K562 (cell line): ENCODE results near the gene AIF1. TPM values are rescaled to one million over a fixed set of nuclear protein-coding genes. Genes with fewer than 3 reads are reported as not detected.

ENCODE experiments used
- AFF1 ChIP-seq, 2 experiments: fragments of 450-650 bp; IDR thresholded peaks; 2 replicates each; pipeline ENCODE4 v1.6.1; 2018; ENCODE audit warnings: mild to moderate bottlenecking in 2 of 2, low read depth in 1 of 2; ENCODE audit not compliant: partially characterized antibody in 2 of 2
- CBX1 ChIP-seq: sonication (generic); IDR thresholded peaks from 2 replicates; pipeline ENCODE4 v1.6.1; 2016; ENCODE audit warnings: antibody characterized with exemption, low read depth, mild to moderate bottlenecking
- E2F8 ChIP-seq: fragments of 450-650 bp; IDR thresholded peaks from 2 replicates; pipeline ENCODE4 v1.7.1; 2018; ENCODE audit warnings: mild to moderate bottlenecking, low read depth; ENCODE audit not compliant: partially characterized antibody
- HLTF ChIP-seq: fragments of 450-650 bp; IDR thresholded peaks from 2 replicates; pipeline ENCODE4 v1.6.1; 2016
- MTA3 ChIP-seq: fragments of 450-650 bp; formaldehyde crosslinking; IDR thresholded peaks from 2 replicates; pipeline ENCODE4 v1.6.1; 2017; ENCODE audit warnings: mild to moderate bottlenecking, borderline replicate concordance
- RCOR1 ChIP-seq, 2 experiments: IDR thresholded peaks; 2 replicates each; pipeline ENCODE4 v1.6.1; 2012; ENCODE audit warnings: low read depth in 2 of 2, low read length in 2 of 2, borderline replicate concordance in 1 of 2, improper control_type of control experiment in 1 of 2
- SMARCE1 ChIP-seq: fragments of 450-650 bp; IDR thresholded peaks from 2 replicates; pipeline ENCODE4 v1.7.1; 2016; ENCODE audit warnings: mild to moderate bottlenecking
- SREBF1 ChIP-seq: fragments of 150-350 bp; IDR thresholded peaks from 2 replicates; pipeline ENCODE4 v1.6.1; 2014; ENCODE audit warnings: antibody characterized with exemption, low read depth, low read length, borderline replicate concordance
- TAF9B ChIP-seq: fragments of 450-650 bp; IDR thresholded peaks from 2 replicates; pipeline ENCODE4 v1.6.1; 2018; ENCODE audit warnings: mild to moderate bottlenecking; ENCODE audit not compliant: partially characterized antibody
- VEZF1 ChIP-seq: fragments of 200-800 bp; sonication (Bioruptor generic); IDR thresholded peaks from 2 replicates; pipeline ENCODE4 v1.6.1; 2017; ENCODE audit warnings: missing genetic modification characterization, missing compliant biosample characterization
- ZEB2 ChIP-seq: fragments of 450-650 bp; IDR thresholded peaks from 2 replicates; pipeline ENCODE4 v1.6.1; 2016
- ZFX ChIP-seq: sonication (generic); formaldehyde crosslinking; IDR thresholded peaks from 2 replicates; pipeline ENCODE4 v1.8.0; 2022; ENCODE audit warnings: mild to moderate bottlenecking, missing genetic modification reagents, moderate library complexity
- ZMIZ1 ChIP-seq, 2 experiments: fragments of 150-350 bp in 1 of 2; IDR thresholded peaks; 2 replicates each; pipeline ENCODE4 v1.6.1; 2012 to 2016; ENCODE audit warnings: low read depth in 2 of 2, low read length in 2 of 2, mild to moderate bottlenecking in 1 of 2, moderate library complexity in 1 of 2
- ZNF165 ChIP-seq: fragments of 250-450 bp; sonication (Bioruptor Pico); IDR thresholded peaks from 2 replicates; pipeline ENCODE4 v1.4.0; 2020; ENCODE audit warnings: borderline replicate concordance
- ZNF41 ChIP-seq: fragments of 250-450 bp; sonication (Bioruptor Pico); conservative IDR thresholded peaks from 2 replicates; pipeline ENCODE4 v1.4.0; 2020; ENCODE audit warnings: mild to moderate bottlenecking
- polyA plus RNA-seq, 8 experiments: library from polyadenylated mRNA; depleted of rRNA in 4 of 8; stranded (reverse) in 5 of 8; unstranded in 3 of 8; fragments of >200 nt; fragmentation: Nextera tagmentation in 2 of 8; fragmentation: Illumina TruSeq in 1 of 8; extraction: Ambion mirVana in 2 of 8; extraction: Trizol in 1 of 8; gene quantifications; 2 replicates each; pipeline versions ENCODE4 v1.2.1 to v1.2.3, GENCODE V29; 2011 to 2014; ENCODE audit warnings: inconsistent platforms in 1 of 8, missing spikeins in 1 of 8
- total RNA-seq, 7 experiments: library from RNA; depleted of rRNA in 6 of 7; stranded (reverse); fragments of >200 nt in 6 of 7; fragmentation: Illumina TruSeq in 2 of 7; extraction: Trizol in 2 of 7; gene quantifications; 2 replicates each; pipeline versions ENCODE4 v1.2.1 to v1.2.3, GENCODE V29; 2011 to 2021; ENCODE audit warnings: low replicate concordance in 1 of 7

Gene AIF1
- total and polyA plus RNA-seq, 9 of the 15 experiments (the other 6 are each of a cell fraction or from before 2014, with no cell fraction given): 9.4 to 33.4 (median 19.4) TPM

- TF ChIP-seq VEZF1 (CRISPR knock-in tag) (no peak), E2F8 (peak; percentile 83), CBX1 (no peak), HLTF (peak; percentile 90; the same call in 1 of the 2 replicates), ZFX (CRISPR knock-in tag) (peak; percentile 75; the same call in 1 of the 2 replicates), MTA3 (peak; percentile 95), SMARCE1 (peak; percentile 67), AFF1 (IDR thresholded peaks at IDR 0.05; ENCODE audit: low read depth in 1 of 2, partially characterized antibody in 2 of 2) (peak in 1 of 2 experiments; percentile 87), TAF9B (peak; percentile 88), ZNF165 (CRISPR knock-in tag) (peak; percentile 82; the same call in 1 of the 2 replicates), ZEB2 (no peak), ZNF41 (CRISPR knock-in tag) (0 out of 2 replicates have a peak, but pooled peaks have one; percentile 50), SREBF1 (peak; percentile 25; the same call in 1 of the 2 replicates), RCOR1 (IDR thresholded peaks at IDR 0.05; ENCODE audit: borderline replicate concordance in 1 of 2, low read depth in 2 of 2, low read length in 2 of 2) (peak; percentile 9 to 43; a peak in 1 of 4 replicates), ZMIZ1 (IDR thresholded peaks at IDR 0.05; ENCODE audit: low read depth in 2 of 2, low read length in 2 of 2) (peak in 1 of 2 experiments; percentile 47; a peak in 1 of 4 replicates)
Measured at GRCh38 chr6:31619805-31620585, 5.0 kb downstream of the AIF1 start (continued).
